Right renal cortex interstitium (tissue), 3 donors: ENCODE results near the gene COL23A1. TPM values are rescaled to one million over a fixed set of nuclear protein-coding genes. Genes with fewer than 3 reads are reported as not detected.
"Not testable (repeated sequence)": the region's sequence is repeated elsewhere in the genome, so short reads cannot be mapped to it uniquely, and the experiment has no call there.

Source experiments
- DNase-seq, 3 donors: peaks; one replicate each; pipeline ENCODE4 v3.0.0-alpha.2; 2013; ENCODE audit warnings: low read depth in 3 of 3, low spot score in 2 of 3
- polyA plus RNA-seq, 3 donors: library from polyadenylated mRNA; unstranded; fragments of 120-200 nt; gene quantifications; one replicate each; pipeline ENCODE4 v1.2.1, GENCODE V29; 2013; ENCODE audit not compliant: insufficient read length in 3 of 3

The COL23A1 gene
- polyA plus RNA-seq, 3 donors: 4.8 to 5.2 (median 4.9) TPM

- DNase-seq: peak in 1 of 3 donors; percentile 30
Observed at GRCh38 chr5:178589180-178590140, 733 bp downstream of the COL23A1 start.

- DNase-seq: no peak
Observed at GRCh38 chr5:178588769-178589168, 1.4 kb downstream of the COL23A1 start.

GRCh38 chr5:178587763-178588611 is 2.2 kb downstream of the COL23A1 start:
- no peak for DNase-seq

GRCh38 chr5:178586396-178586795 is 3.8 kb downstream of the COL23A1 start:
- no peak for DNase-seq

- DNase-seq: not testable (repeated sequence)
Observed at GRCh38 chr5:178585421-178585820, 4.8 kb downstream of the COL23A1 start.

- DNase-seq: no peak
Observed at GRCh38 chr5:178583279-178583678, 6.9 kb downstream of the COL23A1 start.

- DNase-seq: no peak
Observed at GRCh38 chr5:178582291-178582690, 7.9 kb downstream of the COL23A1 start.

GRCh38 chr5:178581621-178582020 is 8.6 kb downstream of the COL23A1 start:
- DNase-seq: no peak

GRCh38 chr5:178580271-178580955 is 9.8 kb downstream of the COL23A1 start:
- no peak for DNase-seq

- no peak for DNase-seq
Observed at GRCh38 chr5:178577944-178578343, 12.2 kb downstream of the COL23A1 start.

- DNase-seq: no peak
Observed at GRCh38 chr5:178577376-178577839, 12.8 kb downstream of the COL23A1 start.

- no peak for DNase-seq
Observed at GRCh38 chr5:178576591-178577351, 13.4 kb downstream of the COL23A1 start.

- DNase-seq: no peak
Observed at GRCh38 chr5:178573216-178573615, 17.0 kb downstream of the COL23A1 start.

- no peak for DNase-seq
Observed at GRCh38 chr5:178572617-178573016, 17.6 kb downstream of the COL23A1 start.

GRCh38 chr5:178569485-178569884 is 20.7 kb downstream of the COL23A1 start:
- DNase-seq: no peak

GRCh38 chr5:178564811-178565550 is 25.2 kb downstream of the COL23A1 start:
- DNase-seq: no peak

GRCh38 chr5:178564397-178564796 is 25.8 kb downstream of the COL23A1 start:
- DNase-seq: no peak

- no peak for DNase-seq
Observed at GRCh38 chr5:178563621-178564020, 26.6 kb downstream of the COL23A1 start.

- no peak for DNase-seq
Observed at GRCh38 chr5:178561746-178562264, 28.4 kb downstream of the COL23A1 start.
